ENCODE data around the gene GALP.

DNA sequence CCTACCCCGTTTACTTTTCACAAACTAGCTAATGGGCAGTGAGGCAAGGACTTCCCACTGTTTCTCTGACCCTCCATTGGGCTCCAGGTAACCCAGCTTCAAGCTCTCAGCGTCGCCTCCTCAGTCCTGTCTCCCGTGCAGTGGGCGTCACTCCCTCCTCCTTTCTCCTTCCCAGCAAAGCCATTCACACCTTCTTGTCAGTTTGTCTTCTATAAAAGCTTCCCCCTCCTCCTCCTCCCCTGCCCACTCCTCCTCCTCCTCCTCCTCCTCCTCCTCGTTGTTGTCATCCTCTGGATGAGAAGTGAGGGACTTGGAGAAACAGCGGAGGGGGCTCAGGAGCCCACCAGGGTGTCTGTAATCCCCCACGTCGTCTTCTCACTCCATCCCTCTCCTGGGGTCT, 1.7 kb upstream of the GALP start:
- TF ChIP-seq, protein P1, sequence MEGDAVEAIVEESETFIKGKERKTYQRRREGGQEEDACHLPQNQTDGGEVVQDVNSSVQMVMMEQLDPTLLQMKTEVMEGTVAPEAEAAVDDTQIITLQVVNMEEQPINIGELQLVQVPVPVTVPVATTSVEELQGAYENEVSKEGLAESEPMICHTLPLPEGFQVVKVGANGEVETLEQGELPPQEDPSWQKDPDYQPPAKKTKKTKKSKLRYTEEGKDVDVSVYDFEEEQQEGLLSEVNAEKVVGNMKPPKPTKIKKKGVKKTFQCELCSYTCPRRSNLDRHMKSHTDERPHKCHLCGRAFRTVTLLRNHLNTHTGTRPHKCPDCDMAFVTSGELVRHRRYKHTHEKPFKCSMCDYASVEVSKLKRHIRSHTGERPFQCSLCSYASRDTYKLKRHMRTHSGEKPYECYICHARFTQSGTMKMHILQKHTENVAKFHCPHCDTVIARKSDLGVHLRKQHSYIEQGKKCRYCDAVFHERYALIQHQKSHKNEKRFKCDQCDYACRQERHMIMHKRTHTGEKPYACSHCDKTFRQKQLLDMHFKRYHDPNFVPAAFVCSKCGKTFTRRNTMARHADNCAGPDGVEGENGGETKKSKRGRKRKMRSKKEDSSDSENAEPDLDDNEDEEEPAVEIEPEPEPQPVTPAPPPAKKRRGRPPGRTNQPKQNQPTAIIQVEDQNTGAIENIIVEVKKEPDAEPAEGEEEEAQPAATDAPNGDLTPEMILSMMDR (IDR thresholded peaks at IDR 0.05; ENCODE audit: low read depth, low read length, missing input control), result no peak
- no peak for TF ChIP-seq EGR1 (IDR thresholded peaks at IDR 0.05; ENCODE audit: low read depth in 2 of 2)
- TF ChIP-seq, protein P2, sequence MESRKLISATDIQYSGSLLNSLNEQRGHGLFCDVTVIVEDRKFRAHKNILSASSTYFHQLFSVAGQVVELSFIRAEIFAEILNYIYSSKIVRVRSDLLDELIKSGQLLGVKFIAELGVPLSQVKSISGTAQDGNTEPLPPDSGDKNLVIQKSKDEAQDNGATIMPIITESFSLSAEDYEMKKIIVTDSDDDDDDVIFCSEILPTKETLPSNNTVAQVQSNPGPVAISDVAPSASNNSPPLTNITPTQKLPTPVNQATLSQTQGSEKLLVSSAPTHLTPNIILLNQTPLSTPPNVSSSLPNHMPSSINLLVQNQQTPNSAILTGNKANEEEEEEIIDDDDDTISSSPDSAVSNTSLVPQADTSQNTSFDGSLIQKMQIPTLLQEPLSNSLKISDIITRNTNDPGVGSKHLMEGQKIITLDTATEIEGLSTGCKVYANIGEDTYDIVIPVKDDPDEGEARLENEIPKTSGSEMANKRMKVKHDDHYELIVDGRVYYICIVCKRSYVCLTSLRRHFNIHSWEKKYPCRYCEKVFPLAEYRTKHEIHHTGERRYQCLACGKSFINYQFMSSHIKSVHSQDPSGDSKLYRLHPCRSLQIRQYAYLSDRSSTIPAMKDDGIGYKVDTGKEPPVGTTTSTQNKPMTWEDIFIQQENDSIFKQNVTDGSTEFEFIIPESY (IDR thresholded peaks at IDR 0.05), result no peak
- no peak for TF ChIP-seq NR2F2 (IDR thresholded peaks at IDR 0.05)
- TF ChIP-seq RXRA (IDR thresholded peaks at IDR 0.05), result no peak
- TF ChIP-seq TAF1 (conservative IDR thresholded peaks at IDR 0.05), result no peak
- no peak for TF ChIP-seq MAX (IDR thresholded peaks at IDR 0.05)
